ENCODE data around the gene ADISSP. TPM values are rescaled to one million over a fixed set of nuclear protein-coding genes. Genes with fewer than 3 reads are reported as not detected.
A peak's percentile ranks its signal among the peaks of the same experiment; 100 is the strongest.

ADISSP gene
- total and polyA plus RNA-seq, 2 experiments from 2014 or later = 86.6 to 126 TPM

DNA sequence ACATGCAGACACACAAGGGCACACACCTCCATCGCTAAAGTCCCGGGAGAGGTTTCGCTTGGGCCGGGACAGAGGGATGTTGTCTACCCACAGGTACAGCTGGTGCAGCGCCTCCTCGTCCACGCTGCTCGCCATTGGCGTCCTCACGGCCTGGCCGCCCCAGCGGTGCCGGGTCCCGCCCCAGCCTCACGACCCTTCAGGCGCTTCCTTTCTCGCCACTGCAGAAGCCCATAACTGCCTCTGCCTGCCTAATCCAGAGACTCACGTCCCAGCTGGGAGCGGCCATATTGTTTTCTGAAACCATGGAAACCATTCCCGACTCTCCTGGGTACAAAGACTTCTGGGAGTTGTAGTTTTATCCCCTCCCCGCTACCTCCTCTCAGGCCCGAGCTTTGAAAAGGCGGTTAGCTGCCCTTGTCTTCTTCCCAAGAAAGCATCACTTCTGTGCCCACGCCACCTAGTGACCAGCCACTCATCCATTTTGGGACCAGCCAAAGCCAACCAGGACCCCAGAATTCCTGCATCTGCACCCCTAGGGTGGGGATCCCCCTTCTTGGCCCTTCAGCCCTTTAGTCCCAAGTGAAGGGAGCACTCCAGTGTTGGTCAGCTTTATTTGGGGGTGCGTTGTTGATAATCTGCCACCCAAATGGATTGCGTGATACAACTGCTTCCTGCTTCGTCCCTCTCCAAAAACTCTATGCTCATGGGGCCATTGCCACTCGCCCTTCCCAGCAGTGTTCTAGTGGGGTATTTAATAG lies 13.8 kb upstream of the ADISSP start, which contains the start of gene SPEF1:
SPEF1 (minus strand) TSS at position 296 of the 758 bp plus-strand sequence; CDS start at position 135, 161 bp downstream.
- peaks cover 6% of the 10 kb centered on the region; the same call in 2 of the 3 replicates for H3K36me3 Mint-ChIP-seq (ENCODE audit: low read depth)
- Histone ChIP-seq H3K4me2 (peak within 1 kb of the TSS; percentile 69), H3K4me3 (peak within 1 kb of the TSS; percentile 48), H3K36me3 (ENCODE audit: insufficient read depth) (no peaks in the 10 kb centered on the region), H3K4me1 (ENCODE audit: insufficient read depth) (peaks cover 13% of the 10 kb centered on the region; the same call in 1 of the 2 replicates), H3F3A (replicated peaks; ENCODE audit: low read depth) (peaks cover 12% of the 10 kb centered on the region; the same call in 1 of the 2 replicates), H3K9me2 (ENCODE audit: insufficient read depth) (no peaks in the 10 kb centered on the region), H3K27ac (ENCODE audit: low read depth) (no peak within 1 kb of the TSS), H4K20me1 (replicated peaks; ENCODE audit: insufficient read depth) (peaks cover 25% of the 10 kb centered on the region), H2AFZ (no peak within 1 kb of the TSS; the same call in 1 of the 2 replicates), H3K27me3 (ENCODE audit: insufficient read depth) (peaks cover 47% of the 10 kb centered on the region), H3K79me2 (replicated peaks; ENCODE audit: insufficient read depth) (no peaks in the 10 kb centered on the region; the same call in 1 of the 2 replicates)
- peak; percentile 99 for DNase-seq (ENCODE audit: low spot score)
- TF ChIP-seq, protein P1, sequence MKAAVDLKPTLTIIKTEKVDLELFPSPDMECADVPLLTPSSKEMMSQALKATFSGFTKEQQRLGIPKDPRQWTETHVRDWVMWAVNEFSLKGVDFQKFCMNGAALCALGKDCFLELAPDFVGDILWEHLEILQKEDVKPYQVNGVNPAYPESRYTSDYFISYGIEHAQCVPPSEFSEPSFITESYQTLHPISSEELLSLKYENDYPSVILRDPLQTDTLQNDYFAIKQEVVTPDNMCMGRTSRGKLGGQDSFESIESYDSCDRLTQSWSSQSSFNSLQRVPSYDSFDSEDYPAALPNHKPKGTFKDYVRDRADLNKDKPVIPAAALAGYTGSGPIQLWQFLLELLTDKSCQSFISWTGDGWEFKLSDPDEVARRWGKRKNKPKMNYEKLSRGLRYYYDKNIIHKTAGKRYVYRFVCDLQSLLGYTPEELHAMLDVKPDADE (IDR thresholded peaks at IDR 0.05) = peak; percentile 92
- TF ChIP-seq ZNF331 (CRISPR knock-in tag; IDR thresholded peaks at IDR 0.05; ENCODE audit: low read depth) (no peak), CREB1 (CRISPR knock-in tag; IDR thresholded peaks at IDR 0.05; ENCODE audit: low read depth) (peak; percentile 27), STAT1 (IDR thresholded peaks at IDR 0.05; ENCODE audit: unreplicated experiment) (no peak), CTCF (conservative IDR thresholded peaks at IDR 0.05; ENCODE audit: low read depth in 2 of 2) (peak; percentile 59 to 76), POLR2AphosphoS5 (IDR thresholded peaks at IDR 0.05; ENCODE audit: low read depth) (peak; percentile 24; the same call in 1 of the 2 replicates)
- peak within 1 kb of the TSS; percentile 69; the same call in 1 of the 2 replicates for H3K27ac Mint-ChIP-seq
- peak within 1 kb of the TSS; percentile 68 for H3K4me3 Mint-ChIP-seq
- peaks cover 32% of the 10 kb centered on the region for H3K27me3 Mint-ChIP-seq (ENCODE audit: insufficient read depth, low read depth, poor library complexity)
- no peaks in the 10 kb centered on the region for H3K9me3 Mint-ChIP-seq
- ATAC-seq = peak; percentile 43
- peaks cover 34% of the 10 kb centered on the region for H3K4me1 Mint-ChIP-seq

DNA sequence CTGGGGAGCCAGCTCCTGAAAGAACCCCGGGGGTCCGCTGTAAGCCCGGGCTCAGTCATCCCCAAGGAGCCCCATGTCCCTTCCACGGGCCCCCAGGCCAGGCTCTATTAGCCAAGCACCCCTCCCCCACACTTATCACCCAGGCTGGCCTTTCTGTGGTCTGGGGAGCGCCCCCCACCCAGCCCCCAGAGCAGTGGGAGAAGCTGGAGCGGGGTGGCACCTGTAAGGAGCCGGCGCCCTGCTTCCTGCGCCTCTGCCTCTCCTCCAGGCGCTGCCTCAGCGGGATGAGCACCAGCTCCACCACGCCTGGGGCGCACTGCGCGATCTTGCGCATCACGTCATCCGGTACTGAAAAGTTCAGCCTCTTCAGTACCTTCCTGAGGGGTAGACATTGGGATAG lies 11.4 kb upstream of the ADISSP start:
- Histone ChIP-seq H3K27me3 (ENCODE audit: insufficient read depth) (peaks cover 44% of the 10 kb centered on the region), H3K4me1 (ENCODE audit: insufficient read depth) (peaks cover 13% of the 10 kb centered on the region; the same call in 1 of the 2 replicates), H3K4me3 (peak overlapping the region; percentile 88), H3K27ac (ENCODE audit: low read depth) (no peak overlapping the region), H2AFZ (no peak overlapping the region), H3K4me2 (peak overlapping the region; percentile 94), H3K79me2 (replicated peaks; ENCODE audit: insufficient read depth) (no peaks in the 10 kb centered on the region), H4K20me1 (replicated peaks; ENCODE audit: insufficient read depth) (peaks cover 13% of the 10 kb centered on the region), H3K36me3 (ENCODE audit: insufficient read depth) (no peaks in the 10 kb centered on the region), H3K9me2 (ENCODE audit: insufficient read depth) (no peaks in the 10 kb centered on the region), H3F3A (replicated peaks; ENCODE audit: low read depth) (peaks cover 12% of the 10 kb centered on the region; the same call in 1 of the 2 replicates)
- H3K4me3 Mint-ChIP-seq = peak overlapping the region; percentile 77; the same call in 2 of the 3 replicates
- H3K4me1 Mint-ChIP-seq = peaks cover 26% of the 10 kb centered on the region
- no peaks in the 10 kb centered on the region for H3K9me3 Mint-ChIP-seq
- ATAC-seq = no peak
- DNase-seq (ENCODE audit: low spot score) = peak; percentile 25
- no peaks in the 10 kb centered on the region for H3K36me3 Mint-ChIP-seq (ENCODE audit: low read depth)
- H3K27me3 Mint-ChIP-seq (ENCODE audit: insufficient read depth, low read depth, poor library complexity) = peaks cover 32% of the 10 kb centered on the region
- no peak overlapping the region for H3K27ac Mint-ChIP-seq
- TF ChIP-seq EZH2 (IDR thresholded peaks at IDR 0.05; ENCODE audit: low read depth, unreplicated experiment) (no peak), NANOG (IDR thresholded peaks at IDR 0.05; ENCODE audit: borderline replicate concordance) (no peak), STAT1 (IDR thresholded peaks at IDR 0.05; ENCODE audit: unreplicated experiment) (no peak), ZNF331 (CRISPR knock-in tag; IDR thresholded peaks at IDR 0.05; ENCODE audit: low read depth) (no peak)
- TF ChIP-seq, protein P2, sequence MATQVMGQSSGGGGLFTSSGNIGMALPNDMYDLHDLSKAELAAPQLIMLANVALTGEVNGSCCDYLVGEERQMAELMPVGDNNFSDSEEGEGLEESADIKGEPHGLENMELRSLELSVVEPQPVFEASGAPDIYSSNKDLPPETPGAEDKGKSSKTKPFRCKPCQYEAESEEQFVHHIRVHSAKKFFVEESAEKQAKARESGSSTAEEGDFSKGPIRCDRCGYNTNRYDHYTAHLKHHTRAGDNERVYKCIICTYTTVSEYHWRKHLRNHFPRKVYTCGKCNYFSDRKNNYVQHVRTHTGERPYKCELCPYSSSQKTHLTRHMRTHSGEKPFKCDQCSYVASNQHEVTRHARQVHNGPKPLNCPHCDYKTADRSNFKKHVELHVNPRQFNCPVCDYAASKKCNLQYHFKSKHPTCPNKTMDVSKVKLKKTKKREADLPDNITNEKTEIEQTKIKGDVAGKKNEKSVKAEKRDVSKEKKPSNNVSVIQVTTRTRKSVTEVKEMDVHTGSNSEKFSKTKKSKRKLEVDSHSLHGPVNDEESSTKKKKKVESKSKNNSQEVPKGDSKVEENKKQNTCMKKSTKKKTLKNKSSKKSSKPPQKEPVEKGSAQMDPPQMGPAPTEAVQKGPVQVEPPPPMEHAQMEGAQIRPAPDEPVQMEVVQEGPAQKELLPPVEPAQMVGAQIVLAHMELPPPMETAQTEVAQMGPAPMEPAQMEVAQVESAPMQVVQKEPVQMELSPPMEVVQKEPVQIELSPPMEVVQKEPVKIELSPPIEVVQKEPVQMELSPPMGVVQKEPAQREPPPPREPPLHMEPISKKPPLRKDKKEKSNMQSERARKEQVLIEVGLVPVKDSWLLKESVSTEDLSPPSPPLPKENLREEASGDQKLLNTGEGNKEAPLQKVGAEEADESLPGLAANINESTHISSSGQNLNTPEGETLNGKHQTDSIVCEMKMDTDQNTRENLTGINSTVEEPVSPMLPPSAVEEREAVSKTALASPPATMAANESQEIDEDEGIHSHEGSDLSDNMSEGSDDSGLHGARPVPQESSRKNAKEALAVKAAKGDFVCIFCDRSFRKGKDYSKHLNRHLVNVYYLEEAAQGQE (IDR thresholded peaks at IDR 0.05; ENCODE audit: unreplicated experiment) = no peak
- TF ChIP-seq, protein P1 (IDR thresholded peaks at IDR 0.05) = no peak

Data from GM23338 (cell line).